GM18502 (cell line): ENCODE results near the gene ASCC3.
"Not testable (repeated sequence)": the region's sequence is repeated elsewhere in the genome, so short reads cannot be mapped to it uniquely, and the experiment has no call there.

Experiments
- ATAC-seq: cut with Tn5 transposase; IDR thresholded peaks from one replicate; pipeline ENCODE4 v1.9.1; 2021; ENCODE audit warnings: mild to moderate bottlenecking; ENCODE audit not compliant: unreplicated experiment, poor library complexity

ASCC3 gene

DNA sequence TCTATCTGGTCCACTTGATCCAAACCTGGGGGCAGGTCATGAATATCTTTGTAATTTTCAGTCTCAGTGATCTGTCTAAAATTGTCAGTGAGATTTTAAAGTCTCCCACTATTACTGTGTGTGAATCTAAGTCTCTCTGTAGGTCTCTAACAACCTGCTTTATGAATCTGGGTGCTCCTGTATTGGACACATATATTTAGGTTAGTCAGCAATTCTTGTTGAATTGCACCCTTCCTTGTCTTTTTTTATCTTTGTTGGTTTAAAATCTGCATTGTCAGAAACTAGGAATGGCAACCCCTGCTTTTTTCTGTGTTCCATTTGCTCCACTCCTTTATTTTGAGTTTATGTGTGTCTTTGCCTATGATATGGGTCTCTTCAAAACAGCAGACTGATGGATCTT, 140.7 kb downstream of the ASCC3 start:
- no peak for ATAC-seq

- ATAC-seq, result not testable (repeated sequence)
Observed at GRCh38 chr6:100737720-100738119, 143.4 kb downstream of the ASCC3 start.

DNA sequence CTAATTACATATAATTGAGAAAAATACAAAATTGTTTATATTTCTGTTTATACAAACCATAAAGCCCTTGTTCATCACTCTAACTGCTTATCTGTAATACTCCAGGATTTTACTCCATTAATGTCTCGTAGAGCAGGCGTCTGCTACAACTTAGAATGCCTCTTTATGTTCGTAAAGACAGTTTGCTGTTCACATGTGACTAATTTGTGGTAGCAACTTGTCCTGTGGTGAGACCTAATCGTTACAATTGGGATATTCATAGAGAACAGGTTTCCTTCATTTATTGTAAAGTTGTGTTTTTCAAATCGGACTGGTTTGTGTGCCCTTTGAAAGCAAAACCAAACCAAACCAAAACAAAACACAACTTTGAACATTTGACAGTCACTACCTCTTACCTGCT, 149.7 kb downstream of the ASCC3 start:
- no peak for ATAC-seq

DNA sequence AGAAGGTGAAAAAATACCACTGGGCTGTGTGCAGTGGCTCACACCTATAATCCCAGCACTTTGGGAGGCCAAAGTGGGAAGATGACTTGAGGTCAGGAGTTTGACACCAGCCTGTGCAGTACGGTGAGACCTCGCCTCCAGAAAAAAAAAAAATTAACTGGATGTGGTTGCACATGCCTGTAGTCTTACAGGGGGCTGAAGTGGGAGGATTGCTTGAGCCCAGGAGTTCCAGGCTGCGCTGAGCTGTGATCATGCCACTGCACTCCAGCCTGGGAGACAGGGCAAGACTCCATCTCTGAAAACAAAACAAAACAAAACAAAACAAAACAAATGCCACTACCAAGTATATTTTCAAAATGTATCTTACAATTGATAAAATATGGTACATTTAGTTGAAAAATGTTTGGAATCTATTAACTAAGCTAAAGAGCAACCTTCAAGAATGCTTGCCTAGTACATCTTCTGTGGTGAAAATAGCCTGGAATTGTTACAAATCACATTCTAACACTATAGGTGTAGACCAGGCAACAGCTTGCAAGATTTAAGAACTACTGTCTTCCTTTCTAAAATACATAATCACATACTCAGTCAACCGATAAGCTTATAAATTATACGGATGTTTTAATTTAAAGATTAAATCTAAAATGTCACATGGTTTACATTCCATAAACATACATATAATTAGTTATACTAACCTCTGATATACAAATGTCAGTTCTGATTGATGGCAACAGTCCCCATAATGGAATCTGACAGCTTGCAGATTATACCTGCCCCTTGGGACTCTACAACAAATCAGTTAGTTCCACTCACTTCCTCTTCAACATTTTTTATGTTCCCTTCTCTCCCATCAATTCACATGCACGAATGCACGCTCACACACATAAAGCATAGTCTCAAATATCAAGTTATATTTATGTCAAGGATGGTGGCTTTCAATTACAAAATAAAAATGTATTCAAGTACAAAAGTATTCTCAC, 150.8 kb downstream of the ASCC3 start:
- ATAC-seq, result no peak

GRCh38 chr6:100726666-100727065, 154.5 kb downstream of the ASCC3 start:
- ATAC-seq, result no peak

DNA sequence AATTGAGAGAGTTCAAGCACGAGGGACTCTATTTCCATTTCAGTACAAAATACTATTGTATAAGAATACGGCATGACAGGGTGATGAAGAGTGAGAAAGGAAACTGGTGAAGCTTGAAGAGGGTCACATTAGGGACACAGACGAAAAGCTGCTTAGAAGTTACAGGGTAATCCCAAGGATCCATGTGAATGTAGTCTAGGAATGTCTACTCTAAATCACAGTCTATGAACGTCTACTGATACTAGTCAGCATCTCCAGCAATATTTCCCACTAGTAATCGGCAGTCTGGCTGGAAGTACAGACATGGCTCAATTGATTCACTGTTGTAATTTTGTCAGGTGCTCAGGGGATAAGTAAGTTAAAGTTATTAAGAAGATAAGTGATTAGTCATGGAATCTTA, 156.4 kb downstream of the ASCC3 start:
- ATAC-seq, result no peak

- no peak for ATAC-seq
Observed at GRCh38 chr6:100724222-100724621, 156.9 kb downstream of the ASCC3 start.

GRCh38 chr6:100721256-100721655, 159.9 kb downstream of the ASCC3 start:
- ATAC-seq, result no peak

DNA sequence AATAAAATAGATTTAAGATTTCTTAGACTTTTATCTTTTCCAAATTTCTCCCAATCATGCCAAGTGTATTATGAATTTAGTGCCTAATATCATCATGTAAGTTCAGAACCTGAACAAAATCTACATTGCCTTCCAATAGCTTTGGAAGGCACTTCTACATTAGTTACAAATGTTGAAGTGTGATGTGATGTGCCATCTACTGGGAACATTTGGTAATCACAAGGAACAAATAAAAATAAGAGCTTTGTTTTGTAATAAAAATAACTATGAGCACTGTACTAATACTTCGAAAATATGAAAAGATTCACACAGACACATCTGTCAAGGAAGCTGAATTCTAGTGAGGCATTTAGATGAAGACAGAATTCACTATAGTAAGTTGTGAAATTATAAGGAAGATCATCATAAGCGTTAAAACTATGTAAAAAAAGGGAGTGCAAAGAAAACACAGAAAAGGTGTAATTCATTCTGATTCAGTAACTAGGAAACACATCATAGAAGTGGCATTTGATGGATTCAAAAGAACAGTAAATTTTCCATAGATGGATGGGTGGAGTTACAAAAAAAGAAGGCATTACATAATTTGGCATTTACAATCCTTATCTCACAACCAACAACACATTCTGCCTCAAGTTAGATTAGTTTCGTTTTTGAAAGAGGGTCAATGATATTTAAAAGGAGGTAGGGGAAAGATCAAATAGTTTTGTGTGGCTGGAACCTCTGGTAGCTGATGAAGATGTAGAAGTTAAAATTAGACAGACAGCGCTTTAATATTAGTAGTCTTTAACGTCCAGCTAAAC, 161.0 kb downstream of the ASCC3 start:
- ATAC-seq, result no peak

DNA sequence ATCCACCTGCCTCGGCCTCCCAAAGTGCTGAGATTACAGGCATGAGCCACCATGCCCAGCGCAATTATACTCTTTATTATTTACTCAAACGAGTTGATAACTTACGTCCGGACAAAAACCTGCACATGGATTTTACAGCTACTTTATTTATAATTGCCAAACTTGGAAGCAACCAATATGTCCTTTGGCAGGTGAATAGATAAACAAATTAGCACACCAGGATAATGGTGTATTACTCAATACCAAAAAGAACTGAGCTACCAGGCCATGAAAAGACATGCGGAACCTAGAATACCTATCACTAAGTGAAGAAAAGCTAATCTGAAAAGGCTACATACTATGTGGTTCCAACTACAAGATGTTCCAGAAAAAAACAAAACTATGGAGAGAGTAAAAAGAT, 168.1 kb downstream of the ASCC3 start:
- no peak for ATAC-seq

DNA sequence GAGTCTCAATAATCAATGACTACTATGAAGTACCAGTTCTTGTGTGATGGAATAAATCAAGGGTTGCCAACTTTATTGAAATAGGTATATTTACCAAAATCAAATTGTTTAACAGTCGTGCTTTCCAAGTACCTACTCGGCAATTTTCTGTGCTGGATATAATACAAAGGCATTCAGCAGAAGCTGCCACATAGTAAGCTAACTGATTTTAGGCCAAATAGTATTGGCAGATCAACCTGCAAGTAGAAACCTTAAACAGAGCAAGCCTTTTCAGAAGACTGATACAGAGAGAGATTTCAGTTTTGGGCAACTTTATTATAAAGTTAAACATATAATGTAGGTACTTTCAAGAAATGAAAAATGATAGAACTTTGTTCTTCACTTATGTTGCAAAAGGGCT, 174.6 kb downstream of the ASCC3 start:
- no peak for ATAC-seq

- ATAC-seq, result no peak
Observed at GRCh38 chr6:100704961-100705360, 176.2 kb downstream of the ASCC3 start.

DNA sequence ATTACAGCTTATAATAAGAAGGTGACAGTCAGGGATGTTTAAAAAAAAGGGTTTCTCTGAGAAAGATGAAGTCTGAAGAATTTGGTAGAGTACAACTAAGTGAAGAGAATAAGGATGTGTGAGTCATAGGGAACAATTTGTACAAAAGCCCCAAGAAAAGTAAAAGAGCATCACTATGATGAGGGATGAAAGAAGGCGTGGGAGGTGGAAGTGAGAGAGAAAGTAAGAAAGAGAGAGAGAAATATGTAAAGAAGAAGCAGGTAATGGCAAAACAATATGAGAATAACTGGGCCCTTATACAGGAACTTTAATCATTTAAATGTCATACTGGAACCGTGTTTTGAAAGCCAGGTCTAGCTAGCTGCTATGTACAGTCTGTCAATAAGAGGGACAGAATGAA, 179.4 kb downstream of the ASCC3 start:
- no peak for ATAC-seq

- ATAC-seq, result no peak
Observed at GRCh38 chr6:100700009-100700408, 181.1 kb downstream of the ASCC3 start.

DNA sequence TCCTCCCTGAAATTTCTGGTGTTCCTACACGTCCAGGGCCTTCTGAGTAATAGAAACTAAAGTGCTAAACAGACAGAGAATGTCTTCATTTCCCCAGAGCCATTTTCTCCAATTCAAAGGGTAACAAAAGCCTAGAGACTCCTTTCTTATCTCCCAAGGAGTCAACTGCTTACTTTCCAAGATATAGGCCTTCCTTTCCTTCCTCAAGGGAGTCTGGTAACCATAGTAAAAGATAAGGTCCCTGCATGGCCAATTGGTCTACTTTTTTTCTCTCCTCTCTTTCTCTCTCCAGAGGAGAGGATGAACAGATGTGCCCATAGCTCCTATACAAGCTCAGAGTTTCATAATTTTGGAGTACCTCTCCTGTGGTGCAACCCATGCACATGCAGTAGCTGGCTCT, 185.7 kb downstream of the ASCC3 start:
- ATAC-seq, result no peak

DNA sequence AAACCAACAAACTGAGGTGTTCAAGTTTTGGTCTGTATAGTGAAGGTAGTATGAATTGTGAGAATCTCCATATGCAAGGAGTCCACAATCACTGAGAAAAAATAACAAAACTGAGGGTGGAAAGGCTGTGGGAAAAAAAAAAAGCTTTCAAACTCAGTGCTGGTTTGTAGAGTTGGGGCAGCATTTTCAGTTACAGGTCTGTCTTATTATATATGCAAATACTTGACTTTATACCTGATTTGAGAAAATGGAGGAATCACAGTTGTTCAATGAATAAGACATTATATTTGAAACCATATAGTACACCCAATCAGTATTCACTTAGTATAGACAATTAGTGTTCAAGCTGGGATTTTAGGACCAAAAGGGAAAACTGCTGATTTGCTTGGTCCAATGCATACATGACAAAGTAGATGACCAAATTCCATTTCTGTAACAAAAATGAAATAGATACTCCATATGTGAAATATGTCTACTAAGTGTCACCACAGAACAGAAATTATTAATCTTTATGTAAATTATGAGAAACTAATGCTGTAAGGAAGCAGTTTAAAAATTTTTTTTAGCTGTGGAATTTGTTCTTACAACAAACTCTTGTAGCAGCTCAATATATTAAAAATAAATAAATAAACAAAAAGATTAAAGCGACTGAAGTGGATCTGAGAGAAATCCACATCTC, 187.7 kb downstream of the ASCC3 start:
- ATAC-seq, result no peak

DNA sequence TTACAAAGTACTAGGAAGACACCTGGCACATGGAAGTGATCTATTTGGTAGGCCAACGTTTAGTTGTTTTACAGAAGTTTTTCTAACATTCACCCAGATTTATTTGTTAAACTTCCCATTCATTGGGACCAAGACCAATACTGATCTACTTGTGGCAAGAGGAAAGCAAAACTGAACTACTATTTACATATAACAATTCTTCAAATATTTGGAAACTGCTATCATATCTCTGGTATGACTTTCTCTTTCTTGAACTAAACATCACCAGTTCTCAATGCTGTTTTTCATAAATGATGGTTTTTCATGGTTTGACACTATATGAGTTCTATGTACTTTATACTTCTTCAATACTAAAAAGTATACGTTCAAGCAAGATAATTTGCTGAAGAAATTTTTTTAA, 189.2 kb downstream of the ASCC3 start:
- no peak for ATAC-seq

- no peak for ATAC-seq
Observed at GRCh38 chr6:100686216-100686615, 194.9 kb downstream of the ASCC3 start.

DNA sequence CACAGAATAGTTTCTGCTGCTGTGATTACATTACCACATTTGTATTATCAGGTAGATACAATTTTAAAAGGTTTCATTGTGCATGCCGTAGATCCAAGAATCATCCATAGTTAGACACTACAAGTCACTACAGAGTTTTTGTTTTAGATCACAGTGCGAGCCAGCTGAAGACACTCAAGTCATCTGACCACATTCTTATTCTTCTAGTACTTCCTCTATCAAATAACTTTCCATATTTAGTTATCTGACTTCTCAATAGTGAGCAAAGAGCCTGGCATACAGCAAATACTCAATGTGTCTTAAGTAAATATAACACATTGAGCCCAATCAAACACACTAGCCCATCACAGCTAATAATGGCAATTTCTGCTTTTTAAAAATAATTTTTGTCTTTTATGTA, 195.4 kb downstream of the ASCC3 start:
- no peak for ATAC-seq

- ATAC-seq, result no peak
Observed at GRCh38 chr6:100680163-100680562, 201.0 kb downstream of the ASCC3 start.

DNA sequence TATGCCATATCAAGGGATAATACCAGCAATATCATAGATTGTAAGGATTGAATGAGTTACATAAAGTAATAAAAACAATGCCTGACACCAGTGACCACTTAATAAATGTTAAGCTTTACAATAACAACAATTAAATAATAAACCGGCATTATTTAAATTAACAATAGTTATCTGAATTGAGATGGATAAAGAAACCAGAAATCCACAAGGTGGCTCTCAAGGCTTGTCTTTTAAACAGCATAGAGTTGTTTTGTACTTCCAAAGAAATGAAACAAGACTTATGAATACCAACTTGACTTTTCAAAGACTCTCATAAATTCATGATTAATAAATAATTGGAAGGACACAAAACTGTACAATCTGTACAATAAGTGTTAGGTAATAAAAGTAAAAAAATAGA, 203.1 kb downstream of the ASCC3 start:
- ATAC-seq, result no peak
